SU-DHL-6 (cell line): ENCODE results near the gene MKS1.

Source experiments
- H2AFZ ChIP-seq: fragments of 200-600 bp; sonication (generic); 2 replicates; pipeline ENCODE4 v1.6.1; 2014; ENCODE audit warnings: low read depth, mild to moderate bottlenecking, moderate library complexity, mixed read lengths, antibody characterized with exemption, low read length; ENCODE audit not compliant: severe bottlenecking
- H3F3A ChIP-seq: fragments of 200-600 bp; shearing (Covaris generic); 2 replicates; pipeline ENCODE4 v1.6.0; 2016; ENCODE audit warnings: antibody characterized with exemption, mild to moderate bottlenecking; ENCODE audit not compliant: insufficient read depth
- H3K27ac ChIP-seq: fragments of 200-600 bp; sonication (generic); 2 replicates; pipeline ENCODE4 v1.5.1; 2016; ENCODE audit warnings: low read depth, mild to moderate bottlenecking, low read length, moderate library complexity, mixed read lengths
- H3K27me3 ChIP-seq: fragments of 200-600 bp; sonication (generic), shearing (Covaris generic); 2 replicates; pipeline ENCODE4 v1.6.0; 2014; ENCODE audit warnings: mild to moderate bottlenecking, low read length
- H3K36me3 ChIP-seq: fragments of 200-600 bp; sonication (generic); 2 replicates; pipeline ENCODE4 v1.6.1; 2014; ENCODE audit warnings: mild to moderate bottlenecking, low read length, mixed read lengths
- H3K4me2 ChIP-seq: fragments of 300-600, 200-600 bp; shearing (Covaris generic), sonication (generic); 2 replicates; pipeline ENCODE4 v1.6.0; 2014; ENCODE audit warnings: low read length, low read depth, mild to moderate bottlenecking; ENCODE audit not compliant: poor library complexity, severe bottlenecking
- H3K4me3 ChIP-seq: fragments of 200-600 bp; sonication (generic); 2 replicates; pipeline ENCODE4 v1.5.1; 2014; ENCODE audit warnings: antibody characterized with exemption, low read length, mild to moderate bottlenecking, mixed read lengths; ENCODE audit not compliant: insufficient read depth, poor library complexity, severe bottlenecking
- H3K79me2 ChIP-seq: fragments of 200-600 bp; sonication (generic); 2 replicates; pipeline ENCODE4 v1.6.1; 2014; ENCODE audit warnings: mild to moderate bottlenecking, low read length, moderate library complexity; ENCODE audit not compliant: insufficient read depth
- H3K9ac ChIP-seq: fragments of 200-600 bp; sonication (generic); 2 replicates; pipeline ENCODE4 v1.7.0; 2014; ENCODE audit warnings: mild to moderate bottlenecking, low read length
- H3K9me2 ChIP-seq: fragments of 200-600 bp; sonication (generic); replicated peaks from 2 replicates; pipeline ENCODE4 v1.6.1; 2014; ENCODE audit warnings: low read length; ENCODE audit not compliant: insufficient read depth
- H3K9me3 ChIP-seq: fragments of 200-600 bp; sonication (generic); 2 replicates; pipeline ENCODE4 v1.6.1; 2014; ENCODE audit warnings: low read length, mixed read lengths; ENCODE audit not compliant: insufficient read depth
- H4K20me1 ChIP-seq: fragments of 200-600 bp; sonication (generic); 2 replicates; pipeline ENCODE4 v1.6.1; 2014; ENCODE audit warnings: low read depth, mild to moderate bottlenecking, antibody characterized with exemption, low read length, moderate library complexity, mixed read lengths
- CTCF ChIP-seq: fragments of 200-600 bp; sonication (generic); IDR thresholded peaks from one replicate; pipeline ENCODE4 v1.5.1; 2017; ENCODE audit warnings: antibody characterized with exemption, mild to moderate bottlenecking, low read length, moderate library complexity; ENCODE audit not compliant: insufficient read depth, poor library complexity, severe bottlenecking
- EZH2phosphoT487 ChIP-seq: fragments of 200-600 bp; sonication (generic), shearing (Covaris generic); conservative IDR thresholded peaks from 2 replicates; pipeline ENCODE4 v1.6.1; 2018; ENCODE audit warnings: mild to moderate bottlenecking, antibody characterized with exemption, low read length, moderate library complexity, mixed read lengths

MKS1 gene

DNA sequence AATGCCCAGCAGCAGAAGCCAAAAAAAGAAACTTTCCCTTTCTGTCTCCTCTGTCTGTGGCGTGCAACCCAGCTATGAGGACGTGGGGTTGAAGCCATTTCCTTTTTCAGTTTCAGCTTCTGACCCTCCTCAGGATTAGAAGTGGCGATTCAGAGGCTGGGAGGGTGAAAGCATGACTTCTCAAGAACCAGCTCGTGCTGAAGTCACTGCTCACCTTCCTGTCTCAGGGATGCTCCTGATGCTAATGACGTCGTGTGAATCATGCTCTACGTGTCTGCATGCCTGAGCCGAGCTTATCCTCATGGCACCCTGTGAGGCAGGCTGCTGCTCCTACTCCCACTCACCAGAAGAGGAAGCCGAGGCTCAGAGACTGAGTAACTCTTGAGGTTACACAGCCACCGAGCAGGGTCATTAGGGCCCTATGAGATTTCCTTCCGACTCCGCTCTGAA lies 13.7 kb upstream of the MKS1 start:
- H3K4me2 ChIP-seq, result no peak overlapping the region
- no peaks in the 10 kb centered on the region for H3F3A ChIP-seq
- no peaks in the 10 kb centered on the region for H3K9me3 ChIP-seq
- no peaks in the 10 kb centered on the region for H3K27me3 ChIP-seq
- H3K9ac ChIP-seq, result no peak overlapping the region
- no peaks in the 10 kb centered on the region for H4K20me1 ChIP-seq
- TF ChIP-seq CTCF (no peak), EZH2phosphoT487 (no peak)
- no peak overlapping the region for H3K4me3 ChIP-seq
- H3K36me3 ChIP-seq, result no peaks in the 10 kb centered on the region
- H3K27ac ChIP-seq, result no peak overlapping the region
- no peaks in the 10 kb centered on the region for H3K79me2 ChIP-seq
- H3K9me2 ChIP-seq, result no peaks in the 10 kb centered on the region
- no peak overlapping the region for H2AFZ ChIP-seq

- Histone ChIP-seq H3K9me2 (no peaks in the 10 kb centered on the region), H3K36me3 (no peaks in the 10 kb centered on the region), H3K27ac (no peak overlapping the region), H3K27me3 (no peaks in the 10 kb centered on the region), H3K4me2 (no peak overlapping the region), H2AFZ (no peak overlapping the region), H3F3A (no peaks in the 10 kb centered on the region), H3K9ac (no peak overlapping the region), H4K20me1 (no peaks in the 10 kb centered on the region), H3K9me3 (no peaks in the 10 kb centered on the region), H3K4me3 (no peak overlapping the region), H3K79me2 (no peaks in the 10 kb centered on the region)
- TF ChIP-seq CTCF (no peak), EZH2phosphoT487 (no peak)
Observed at GRCh38 chr17:58231641-58232040, 12.6 kb upstream of the MKS1 start.

GRCh38 chr17:58229881-58230280 lies 10.8 kb upstream of the MKS1 start:
- TF ChIP-seq CTCF, result no peak
- Histone ChIP-seq H3K9me3 (no peaks in the 10 kb centered on the region), H4K20me1 (no peaks in the 10 kb centered on the region), H3K36me3 (no peaks in the 10 kb centered on the region), H3K9ac (no peak overlapping the region), H3K4me3 (no peak overlapping the region), H3K27ac (no peak overlapping the region), H3K9me2 (no peaks in the 10 kb centered on the region), H2AFZ (no peak overlapping the region), H3K27me3 (no peaks in the 10 kb centered on the region), H3K4me2 (no peak overlapping the region), H3F3A (no peaks in the 10 kb centered on the region), H3K79me2 (no peaks in the 10 kb centered on the region)

GRCh38 chr17:58229384-58229783 lies 10.3 kb upstream of the MKS1 start:
- Histone ChIP-seq H3K4me3 (no peak overlapping the region), H3K79me2 (no peaks in the 10 kb centered on the region), H3K27ac (no peak overlapping the region), H4K20me1 (no peaks in the 10 kb centered on the region), H3K4me2 (no peak overlapping the region), H3K27me3 (no peaks in the 10 kb centered on the region), H2AFZ (no peak overlapping the region), H3K36me3 (no peaks in the 10 kb centered on the region), H3K9ac (no peak overlapping the region), H3K9me2 (no peaks in the 10 kb centered on the region), H3F3A (no peaks in the 10 kb centered on the region), H3K9me3 (no peaks in the 10 kb centered on the region)
- TF ChIP-seq EZH2phosphoT487, result no peak
